ENCODE measurements around the gene FEZ2. TPM values are rescaled to one million over a fixed set of nuclear protein-coding genes. Genes with fewer than 3 reads are reported as not detected.
"Not testable (repeated sequence)": the region's sequence is repeated elsewhere in the genome, so short reads cannot be mapped to it uniquely, and the experiment has no call there.

Gene FEZ2
- total RNA-seq = 48.5 TPM

- DNase-seq = peak; percentile 20
Measured at GRCh38 chr2:36597532-36598377, at the start of gene FEZ2. Gene FEZ2 (minus strand): TSS chr2:36598168. CDS start chr2:36598142, 26 bp downstream.

- DNase-seq = no peak
Measured at GRCh38 chr2:36634981-36635597, 37.1 kb upstream of the FEZ2 start.

- DNase-seq = no peak
Measured at GRCh38 chr2:36633470-36634092, 35.6 kb upstream of the FEZ2 start.

GRCh38 chr2:36626756-36627155, 28.8 kb upstream of the FEZ2 start:
- DNase-seq = no peak

GRCh38 chr2:36626071-36626470, 28.1 kb upstream of the FEZ2 start:
- no peak for DNase-seq

- no peak for DNase-seq
Measured at GRCh38 chr2:36625304-36625703, 27.3 kb upstream of the FEZ2 start.

GRCh38 chr2:36620321-36620720, 22.4 kb upstream of the FEZ2 start:
- DNase-seq = no peak

GRCh38 chr2:36618381-36618780, 20.4 kb upstream of the FEZ2 start:
- DNase-seq = no peak

GRCh38 chr2:36616947-36617346, 19.0 kb upstream of the FEZ2 start:
- no peak for DNase-seq

GRCh38 chr2:36615222-36615621, 17.3 kb upstream of the FEZ2 start:
- peak; percentile 39 for DNase-seq

GRCh38 chr2:36613801-36614200, 15.8 kb upstream of the FEZ2 start:
- no peak for DNase-seq

- DNase-seq = no peak
Measured at GRCh38 chr2:36611316-36611990, 13.5 kb upstream of the FEZ2 start.

GRCh38 chr2:36609507-36609906, 11.5 kb upstream of the FEZ2 start:
- no peak for DNase-seq

GRCh38 chr2:36607947-36608346, 10.0 kb upstream of the FEZ2 start:
- no peak for DNase-seq

- no peak for DNase-seq
Measured at GRCh38 chr2:36606925-36607324, 9.0 kb upstream of the FEZ2 start.

- no peak for DNase-seq
Measured at GRCh38 chr2:36605273-36605672, 7.3 kb upstream of the FEZ2 start.

GRCh38 chr2:36603629-36604028, 5.7 kb upstream of the FEZ2 start:
- not testable (repeated sequence) for DNase-seq

GRCh38 chr2:36597003-36597531, 901 bp downstream of the FEZ2 start:
- no peak for DNase-seq

GRCh38 chr2:36596397-36596796, 1.6 kb downstream of the FEZ2 start:
- DNase-seq = no peak

GRCh38 chr2:36594849-36595248, 3.1 kb downstream of the FEZ2 start:
- no peak for DNase-seq

- DNase-seq = no peak
Measured at GRCh38 chr2:36589230-36589630, 8.7 kb downstream of the FEZ2 start.

GRCh38 chr2:36587556-36587955, 10.4 kb downstream of the FEZ2 start:
- no peak for DNase-seq

GRCh38 chr2:36587101-36587500, 10.9 kb downstream of the FEZ2 start:
- peak; percentile 61 for DNase-seq
